GM12874 (cell line): ENCODE data around the gene FCRL4.

Experiments used
- CTCF ChIP-seq: IDR thresholded peaks from 2 replicates; pipeline ENCODE4 v1.5.1; 2011; ENCODE audit warnings: low read depth, mild to moderate bottlenecking, control low read depth, low read length, moderate library complexity; ENCODE audit not compliant: insufficient read depth

FCRL4 gene

GRCh38 chr1:157597959-157598667 lies at the start of gene FCRL4:
Gene FCRL4, minus strand, starts transcription at chr1:157598085. Its CDS starts 141 bp downstream, at chr1:157597944.
- TF ChIP-seq CTCF, result no peak

GRCh38 chr1:157646144-157646543 lies 48.3 kb upstream of the FCRL4 start:
- TF ChIP-seq CTCF, result no peak

- TF ChIP-seq CTCF, result no peak
Measured at GRCh38 chr1:157641177-157641576, 43.3 kb upstream of the FCRL4 start.

- TF ChIP-seq CTCF, result no peak
Measured at GRCh38 chr1:157639800-157640199, 41.9 kb upstream of the FCRL4 start.

- TF ChIP-seq CTCF, result no peak
Measured at GRCh38 chr1:157628773-157629172, 30.9 kb upstream of the FCRL4 start.

- peak; percentile 67 for TF ChIP-seq CTCF
Measured at GRCh38 chr1:157626099-157626498, 28.2 kb upstream of the FCRL4 start.

- no peak for TF ChIP-seq CTCF
Measured at GRCh38 chr1:157624471-157624870, 26.6 kb upstream of the FCRL4 start.
